ENCODE data around the gene YPEL5. TPM values are rescaled to one million over a fixed set of nuclear protein-coding genes. Genes with fewer than 3 reads are reported as not detected.

The YPEL5 gene
- total and polyA plus RNA-seq, 10 of the 15 experiments (the other 5 are each of a cell fraction or from before 2014, with no cell fraction given), result 18.8 to 47.3 (median 21.7) TPM

DNA sequence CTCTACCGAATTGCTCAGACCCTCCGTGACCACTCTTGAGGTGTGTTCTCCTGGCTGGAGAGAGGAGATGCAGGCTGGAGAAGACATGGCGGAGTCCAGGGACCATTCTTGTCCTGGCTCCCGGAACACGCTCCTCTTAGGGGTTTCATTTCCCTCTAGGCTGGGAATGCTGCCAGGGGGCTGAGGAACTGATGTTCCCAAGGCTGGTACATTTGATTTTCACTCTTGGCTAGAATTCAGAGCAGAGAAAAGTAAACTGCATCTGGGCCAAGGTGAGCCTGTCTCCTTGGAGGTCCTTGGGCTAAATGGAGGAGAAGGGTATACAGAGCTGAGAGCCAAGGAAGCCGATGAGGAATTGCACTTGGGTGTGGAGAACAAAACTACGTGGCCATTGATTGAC lies 56.3 kb downstream of the YPEL5 start:
- ChIA-PET RAD21 (ENCODE audit: unreplicated experiment) (interaction anchor here (1.0 to 7.1 kb wide), 2 partner anchors 273 to 506 kb away, joined by 3 to 195 read pairs; no protein-coding TSS in a partner anchor), CTCF (interaction anchor here (0.8 to 2.7 kb wide), 8 partner anchors 27 to 508 kb away, joined by 3 to 34 read pairs (median 4); no protein-coding TSS in a partner anchor), SMC1A (ENCODE audit: uncharacterized antibody, unreplicated experiment) (interaction anchor here (0.7 to 12.7 kb wide), 5 partner anchors 11 to 505 kb away, joined by 3 to 444 read pairs (median 4); partner anchors contain the start of gene LBH), POLR2A (no interaction called here)
- Histone ChIP-seq H3K4me2 (ENCODE audit: control insufficient read depth, insufficient read depth) (no peak overlapping the region), H4K20me1 (ENCODE audit: control insufficient read depth, insufficient read depth) (no peaks in the 10 kb centered on the region; the same call in 1 of the 2 replicates), H3K79me2 (ENCODE audit: control insufficient read depth, insufficient read depth, low read length) (no peaks in the 10 kb centered on the region), H2AFZ (ENCODE audit: control insufficient read depth, low read depth, low read length) (no peak overlapping the region), H3K27ac (ENCODE audit: control insufficient read depth, insufficient read depth) (no peak overlapping the region), H3K27me3 (replicated peaks in 1 of 2; ENCODE audit: control insufficient read depth in 2 of 2, insufficient read depth in 2 of 2, low read length in 1 of 2) (no peaks in the 10 kb centered on the region; a peak in 1 of 4 replicates), H3K9ac (ENCODE audit: control insufficient read depth, insufficient read depth, low read length) (no peak overlapping the region), H3K4me3 (no peak overlapping the region), H3K4me1 (ENCODE audit: control insufficient read depth, insufficient read depth, low read length) (no peaks in the 10 kb centered on the region; the same call in 1 of the 2 replicates), H3K9me3 (replicated peaks; ENCODE audit: control insufficient read depth, insufficient read depth, low read length) (no peaks in the 10 kb centered on the region), H3K36me3 (ENCODE audit: control insufficient read depth in 2 of 2, insufficient read depth in 2 of 2, low read length in 1 of 2) (no peaks in the 10 kb centered on the region)
- in situ Hi-C loops (cut with MboI) (no loop called here), intact Hi-C loops (cut with micrococcal nuclease; ENCODE audit: unreplicated experiment) (no loop called here)
- DNase-seq (ENCODE audit: low read depth, low spot score) (no peak), ATAC-seq (no peak), FAIRE-seq (no peak)
- BruUV-seq (replicated peaks), result no TSS peak
- 47% methylated on average over 7 of the region's 7 CpGs for WGBS (ENCODE audit: insufficient coverage, insufficient replicate concordance, low lambda C conversion rate, missing lambda C conversion rate)
- TF ChIP-seq HDGF (IDR thresholded peaks at IDR 0.05) (no peak), FOXK2 (IDR thresholded peaks at IDR 0.05) (no peak), STAT3 (IDR thresholded peaks at IDR 0.05; ENCODE audit: low read depth, low read length) (no peak), RAD51 (IDR thresholded peaks at IDR 0.05) (no peak), ZZZ3 (IDR thresholded peaks at IDR 0.05; ENCODE audit: control insufficient read depth, insufficient read length, low read depth) (no peak), TBL1XR1 (IDR thresholded peaks at IDR 0.05; ENCODE audit: low read depth, low read length) (no peak)
- TF ChIP-seq, protein P1, sequence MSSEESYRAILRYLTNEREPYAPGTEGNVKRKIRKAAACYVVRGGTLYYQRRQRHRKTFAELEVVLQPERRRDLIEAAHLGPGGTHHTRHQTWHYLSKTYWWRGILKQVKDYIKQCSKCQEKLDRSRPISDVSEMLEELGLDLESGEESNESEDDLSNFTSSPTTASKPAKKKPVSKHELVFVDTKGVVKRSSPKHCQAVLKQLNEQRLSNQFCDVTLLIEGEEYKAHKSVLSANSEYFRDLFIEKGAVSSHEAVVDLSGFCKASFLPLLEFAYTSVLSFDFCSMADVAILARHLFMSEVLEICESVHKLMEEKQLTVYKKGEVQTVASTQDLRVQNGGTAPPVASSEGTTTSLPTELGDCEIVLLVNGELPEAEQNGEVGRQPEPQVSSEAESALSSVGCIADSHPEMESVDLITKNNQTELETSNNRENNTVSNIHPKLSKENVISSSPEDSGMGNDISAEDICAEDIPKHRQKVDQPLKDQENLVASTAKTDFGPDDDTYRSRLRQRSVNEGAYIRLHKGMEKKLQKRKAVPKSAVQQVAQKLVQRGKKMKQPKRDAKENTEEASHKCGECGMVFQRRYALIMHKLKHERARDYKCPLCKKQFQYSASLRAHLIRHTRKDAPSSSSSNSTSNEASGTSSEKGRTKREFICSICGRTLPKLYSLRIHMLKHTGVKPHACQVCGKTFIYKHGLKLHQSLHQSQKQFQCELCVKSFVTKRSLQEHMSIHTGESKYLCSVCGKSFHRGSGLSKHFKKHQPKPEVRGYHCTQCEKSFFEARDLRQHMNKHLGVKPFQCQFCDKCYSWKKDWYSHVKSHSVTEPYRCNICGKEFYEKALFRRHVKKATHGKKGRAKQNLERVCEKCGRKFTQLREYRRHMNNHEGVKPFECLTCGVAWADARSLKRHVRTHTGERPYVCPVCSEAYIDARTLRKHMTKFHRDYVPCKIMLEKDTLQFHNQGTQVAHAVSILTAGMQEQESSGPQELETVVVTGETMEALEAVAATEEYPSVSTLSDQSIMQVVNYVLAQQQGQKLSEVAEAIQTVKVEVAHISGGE (CRISPR knock-in tag; IDR thresholded peaks at IDR 0.05), result no peak

All from GM12878 (cell line).